Measurements from ENCODE around the gene MDGA2. TPM values are rescaled to one million over a fixed set of nuclear protein-coding genes. Genes with fewer than 3 reads are reported as not detected.

MDGA2 gene
- total RNA-seq, 1 donor from 2014 or later: 1.3 TPM

- no peak for DNase-seq (ENCODE audit: extremely low spot score, unreplicated experiment)
- H3K4me1 Mint-ChIP-seq (ENCODE audit: unreplicated experiment): no peaks in the 10 kb centered on the region
- H3K36me3 Mint-ChIP-seq: no peaks in the 10 kb centered on the region
- H3K9me3 Mint-ChIP-seq: no peaks in the 10 kb centered on the region
- TF ChIP-seq CTCF (conservative IDR thresholded peaks at IDR 0.05): no peak
- no peaks in the 10 kb centered on the region for H3K27me3 Mint-ChIP-seq
- no peak overlapping the region for H3K4me3 Mint-ChIP-seq
- no peak overlapping the region for H3K27ac Mint-ChIP-seq
These were observed 857.3 kb downstream of the MDGA2 start for GRCh38 chr14:46818147-46818546.

DNA sequence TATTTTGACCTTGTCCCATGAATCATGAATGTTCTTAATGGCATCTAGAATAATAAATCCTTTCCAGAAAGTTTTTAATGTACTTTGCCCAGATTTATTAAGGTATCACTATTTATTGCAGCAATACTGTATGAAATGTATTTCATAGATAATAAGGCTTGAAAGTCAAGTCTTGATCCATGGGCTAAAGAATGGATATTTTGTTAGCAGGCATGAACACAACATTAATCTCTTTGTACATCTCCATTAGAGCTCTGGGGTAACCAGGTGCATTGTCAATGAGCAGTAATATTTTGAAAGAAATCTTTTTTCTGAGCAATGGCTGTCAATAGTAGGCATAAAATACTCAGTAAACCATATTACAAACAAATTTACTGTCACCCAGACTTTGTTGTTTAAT lies 882.3 kb downstream of the MDGA2 start:
- H3K4me3 Mint-ChIP-seq: no peak overlapping the region

More for the DNA sequence above, 882.3 kb downstream of the MDGA2 start:
- TF ChIP-seq CTCF (conservative IDR thresholded peaks at IDR 0.05): no peak
- Mint-ChIP-seq H3K9me3 (peaks cover 4% of the 10 kb centered on the region), H3K36me3 (no peaks in the 10 kb centered on the region), H3K4me1 (ENCODE audit: unreplicated experiment) (no peaks in the 10 kb centered on the region), H3K27me3 (no peaks in the 10 kb centered on the region), H3K27ac (no peak overlapping the region)
- no peak for DNase-seq (ENCODE audit: extremely low spot score, unreplicated experiment)
